AG04450 (cell line): ENCODE measurements around the gene PLPPR1. TPM values are rescaled to one million over a fixed set of nuclear protein-coding genes. Genes with fewer than 3 reads are reported as not detected.

Experiments
- CTCF ChIA-PET: fragments of 300-600, 350-600 bp; formaldehyde crosslinking; extraction: SDS; loops from one replicate; lab custom pipeline; 2022; ENCODE audit warnings: antibody characterized with exemption, inconsistent platforms; lab: Charles Lee
- POLR2A ChIA-PET: fragments of 350-600 bp; formaldehyde crosslinking; extraction: SDS; loops from one replicate; lab custom pipeline; 2021; ENCODE audit warnings: antibody characterized with exemption, inconsistent platforms; lab: Yijun Ruan, JAX
- DNase-seq: peaks from one replicate; pipeline ENCODE4 v3.0.0-alpha.2; 2011; ENCODE audit warnings: low read depth, low spot score
- H3K27ac ChIP-seq: one replicate; pipeline ENCODE4 v1.5.1; 2012; ENCODE audit warnings: low read depth, low read length, control low read depth
- H3K27me3 ChIP-seq: one replicate; pipeline ENCODE4 v1.6.0; 2012; ENCODE audit warnings: low read length; ENCODE audit not compliant: control insufficient read depth, insufficient read depth
- H3K4me3 ChIP-seq: 2 replicates; pipeline ENCODE4 v1.5.1; 2011; ENCODE audit warnings: mild to moderate bottlenecking, low read depth, low read length, control low read depth
- H3K9me3 ChIP-seq: 2 replicates; pipeline ENCODE4 v1.5.1; 2012; ENCODE audit warnings: low read length; ENCODE audit not compliant: control insufficient read depth, insufficient read depth
- CTCF ChIP-seq: IDR thresholded peaks from 2 replicates; pipeline ENCODE4 v1.5.1; 2011; ENCODE audit warnings: low read depth, low read length, control low read depth, inconsistent platforms
- polyA plus RNA-seq: library from polyadenylated mRNA; depleted of rRNA; stranded (reverse); fragments of >200 nt; gene quantifications from 2 replicates; pipeline ENCODE4 v1.2.3, GENCODE V29; 2011

Gene PLPPR1
- polyA plus RNA-seq, 1 experiment, result not detected

GRCh38 chr9:101226803-101227202 lies 198.3 kb downstream of the PLPPR1 start:
- H3K4me3 ChIP-seq, result no peak overlapping the region
- H3K27me3 ChIP-seq, result no peaks in the 10 kb centered on the region
- H3K9me3 ChIP-seq, result no peaks in the 10 kb centered on the region
- ChIA-PET POLR2A (no interaction called here), CTCF (interaction anchor here (1.2 kb wide), 1 partner anchor 85 kb away, joined by 3 read pairs; no protein-coding TSS in a partner anchor)
- no peak for DNase-seq
- no peak overlapping the region for H3K27ac ChIP-seq
- no peak for TF ChIP-seq CTCF

GRCh38 chr9:101229606-101230005 lies 201.1 kb downstream of the PLPPR1 start:
- no peak for DNase-seq
- Histone ChIP-seq H3K4me3 (no peak overlapping the region), H3K27ac (no peak overlapping the region), H3K27me3 (no peaks in the 10 kb centered on the region), H3K9me3 (no peaks in the 10 kb centered on the region)
- TF ChIP-seq CTCF, result no peak
- ChIA-PET POLR2A (no interaction called here), CTCF (no interaction called here)

- CTCF ChIA-PET, result no interaction called here
- Histone ChIP-seq H3K4me3 (no peak overlapping the region), H3K27ac (no peak overlapping the region), H3K9me3 (no peaks in the 10 kb centered on the region), H3K27me3 (no peaks in the 10 kb centered on the region)
- no peak for DNase-seq
- TF ChIP-seq CTCF, result no peak
- POLR2A ChIA-PET, result no interaction called here
Measured at GRCh38 chr9:101232405-101232977, 204.0 kb downstream of the PLPPR1 start.

GRCh38 chr9:101235105-101235866 lies 206.8 kb downstream of the PLPPR1 start:
- ChIA-PET POLR2A (no interaction called here), CTCF (interaction anchor here (1.0 to 1.7 kb wide), 2 partner anchors 519 to 633 kb away, joined by 3 to 16 read pairs; no protein-coding TSS in a partner anchor)
- Histone ChIP-seq H3K27me3 (no peaks in the 10 kb centered on the region), H3K9me3 (no peaks in the 10 kb centered on the region), H3K27ac (no peak overlapping the region), H3K4me3 (no peak overlapping the region)
- TF ChIP-seq CTCF, result peak; percentile 11; the same call in 1 of the 2 replicates
- no peak for DNase-seq

GRCh38 chr9:101242651-101243050 lies 214.1 kb downstream of the PLPPR1 start:
- ChIA-PET CTCF (no interaction called here), POLR2A (no interaction called here)
- Histone ChIP-seq H3K4me3 (no peak overlapping the region), H3K9me3 (no peaks in the 10 kb centered on the region), H3K27ac (no peak overlapping the region), H3K27me3 (no peaks in the 10 kb centered on the region)
- no peak for DNase-seq
- no peak for TF ChIP-seq CTCF
